A549 (cell line): Measurements from ENCODE around the gene UBAC2.

Experiments used
- CBX2 ChIP-seq: fragments of 200-600 bp; sonication (generic); IDR thresholded peaks from 2 replicates; pipeline ENCODE4 v1.6.1; 2016; ENCODE audit warnings: low read depth, mild to moderate bottlenecking, borderline replicate concordance
- CBX8 ChIP-seq: fragments of 200-600 bp; sonication (generic); IDR thresholded peaks from 2 replicates; pipeline ENCODE4 v1.6.1; 2016
- CHD2 ChIP-seq: fragments of 150-350 bp; IDR thresholded peaks from 2 replicates; pipeline ENCODE4 v1.6.1; 2014; ENCODE audit warnings: low read length; ENCODE audit not compliant: partially characterized antibody
- CHD4 ChIP-seq: fragments of 200-600 bp; sonication (generic); IDR thresholded peaks from 2 replicates; pipeline ENCODE4 v1.6.1; 2016; ENCODE audit warnings: antibody characterized with exemption, mild to moderate bottlenecking, borderline replicate concordance
- CTCF ChIP-seq: fragments of >200 bp; sonication (Bioruptor Twin); formaldehyde crosslinking; IDR thresholded peaks from 3 replicates; pipeline ENCODE4 v1.5.1; 2016
- HDAC2 ChIP-seq: fragments of 200-600 bp; sonication (generic); IDR thresholded peaks from 2 replicates; pipeline ENCODE4 v1.6.1; 2016
- NFE2L2 ChIP-seq: fragments of 150-350 bp; conservative IDR thresholded peaks from 2 replicates; pipeline ENCODE4 v1.6.1; 2014; ENCODE audit warnings: low read length
- RNF2 ChIP-seq: fragments of 200-600 bp; sonication (generic); IDR thresholded peaks from 2 replicates; pipeline ENCODE4 v1.6.1; 2016; ENCODE audit warnings: low read depth, mild to moderate bottlenecking, antibody characterized with exemption, moderate library complexity, borderline replicate concordance

- TF ChIP-seq CBX8 (no peak), CTCF (no peak), CHD2 (no peak), HDAC2 (no peak), CHD4 (no peak), CBX2 (no peak), RNF2 (no peak), NFE2L2 (no peak)
Measured at GRCh38 chr13:99217461-99218110, 16.9 kb downstream of the UBAC2 start.
